HepG2 (cell line): Measurements from ENCODE around the gene PRSS36. TPM values are rescaled to one million over a fixed set of nuclear protein-coding genes. Genes with fewer than 3 reads are reported as not detected.

Source experiments
- ATF7 ChIP-seq, 2 experiments: fragments of 450-650 bp in 1 of 2; sonication (generic) in 1 of 2; formaldehyde crosslinking in 1 of 2; IDR thresholded peaks; 2 replicates each; pipeline versions ENCODE4 v1.4.0 to v1.6.1; 2016 to 2020; ENCODE audit warnings: antibody characterized with exemption in 1 of 2, mild to moderate bottlenecking in 1 of 2, missing genetic modification reagents in 1 of 2
- CC2D1A ChIP-seq: sonication (generic); formaldehyde crosslinking; IDR thresholded peaks from 2 replicates; pipeline ENCODE4 v1.8.1; 2023; ENCODE audit warnings: mild to moderate bottlenecking, missing genetic modification reagents
- CREB1 ChIP-seq, 2 experiments: fragments of 450-650 bp in 1 of 2; IDR thresholded peaks; 2 replicates each; pipeline ENCODE4 v1.6.1; 2016 to 2017; ENCODE audit warnings: control low read depth in 1 of 2, mild to moderate bottlenecking in 1 of 2, missing compliant biosample characterization in 1 of 2, missing genetic modification characterization in 1 of 2
- HNRNPLL ChIP-seq: fragments of 200-400 bp; formaldehyde crosslinking; IDR thresholded peaks from 2 replicates; pipeline ENCODE4 v1.6.1; 2017; ENCODE audit warnings: mild to moderate bottlenecking, low read depth, low read length; ENCODE audit not compliant: poor library complexity, severe bottlenecking
- MAFK ChIP-seq, 2 experiments: IDR thresholded peaks in 1 of 2; conservative IDR thresholded peaks in 1 of 2; 2 replicates each; pipeline ENCODE4 v1.6.1; 2011; ENCODE audit warnings: improper control_type of control experiment in 2 of 2, low read length in 2 of 2
- MTA3 ChIP-seq: sonication (generic); formaldehyde crosslinking; IDR thresholded peaks from 2 replicates; pipeline ENCODE4 v1.4.0; 2020; ENCODE audit warnings: missing genetic modification reagents
- NR3C1 ChIP-seq: sonication (generic); formaldehyde crosslinking; IDR thresholded peaks from 2 replicates; pipeline ENCODE4 v1.4.0; 2020; ENCODE audit warnings: missing genetic modification reagents
- RBM39 ChIP-seq: fragments of 200-400 bp; formaldehyde crosslinking; IDR thresholded peaks from one replicate; pipeline ENCODE4 v1.6.1; 2018; ENCODE audit warnings: antibody characterized with exemption, mild to moderate bottlenecking, low read depth, low read length; ENCODE audit not compliant: poor library complexity, severe bottlenecking
- RXRB ChIP-seq: IDR thresholded peaks from 2 replicates; pipeline ENCODE4 v1.6.1; 2016; ENCODE audit warnings: borderline replicate concordance, missing genetic modification reagents, missing compliant biosample characterization
- SIX4 ChIP-seq: sonication (generic); formaldehyde crosslinking; IDR thresholded peaks from 2 replicates; pipeline ENCODE4 v1.4.0; 2020; ENCODE audit warnings: missing genetic modification reagents
- ZBTB21 ChIP-seq: sonication (generic); formaldehyde crosslinking; IDR thresholded peaks from 2 replicates; pipeline ENCODE4 v1.4.0; 2020; ENCODE audit warnings: missing genetic modification reagents
- ZNF124 ChIP-seq: sonication (generic); formaldehyde crosslinking; IDR thresholded peaks from 2 replicates; pipeline ENCODE4 v1.4.0; 2020; ENCODE audit warnings: missing genetic modification reagents
- ZNF737 ChIP-seq: sonication (generic); formaldehyde crosslinking; IDR thresholded peaks from 2 replicates; pipeline ENCODE4 v1.5.0; 2020; ENCODE audit warnings: missing genetic modification reagents, mild to moderate bottlenecking, borderline replicate concordance
- ZSCAN21 ChIP-seq: sonication (generic); formaldehyde crosslinking; IDR thresholded peaks from 2 replicates; pipeline ENCODE4 v1.8.0; 2022; ENCODE audit warnings: mild to moderate bottlenecking, missing genetic modification reagents, moderate library complexity, borderline replicate concordance
- polyA plus RNA-seq, 8 experiments: library from polyadenylated mRNA; depleted of rRNA in 3 of 8; stranded (reverse) in 7 of 8; unstranded in 1 of 8; fragments of >200 nt; fragmentation: Illumina TruSeq in 4 of 8; extraction: Trizol in 4 of 8; gene quantifications; 2 replicates each; pipeline versions ENCODE4 v1.2.1 to v1.2.3, GENCODE V29; 2011 to 2016; ENCODE audit warnings: low read depth in 4 of 8, missing spikeins in 1 of 8, mixed read lengths in 1 of 8; ENCODE audit not compliant: insufficient read depth in 1 of 8
- total RNA-seq, 5 experiments: library from RNA; depleted of rRNA; stranded (reverse); fragments of >200 nt; fragmentation: Illumina TruSeq; extraction: Trizol; gene quantifications; 2 replicates each; pipeline ENCODE4 v1.2.3, GENCODE V29; 2016; ENCODE audit warnings: low read depth in 1 of 5
- TF ChIP-seq, protein P1 (sequence below): sonication (generic); formaldehyde crosslinking; IDR thresholded peaks from 2 replicates; pipeline ENCODE4 v1.9.0; 2021; ENCODE audit warnings: missing genetic modification reagents, borderline replicate concordance
- TF ChIP-seq, protein P2 (sequence below): sonication (generic); formaldehyde crosslinking; IDR thresholded peaks from 2 replicates; pipeline ENCODE4 v1.4.0; 2020; ENCODE audit warnings: missing genetic modification reagents, borderline replicate concordance
- TF ChIP-seq, protein P3 (sequence below): sonication (generic); formaldehyde crosslinking; IDR thresholded peaks from 2 replicates; pipeline ENCODE4 v1.4.0; 2020; ENCODE audit warnings: missing genetic modification reagents, borderline replicate concordance

Gene PRSS36
- total and polyA plus RNA-seq, 2 of the 13 experiments (the other 11 are each of a cell fraction or from before 2014, with no cell fraction given), result 1.5 to 2.1 TPM

DNA sequence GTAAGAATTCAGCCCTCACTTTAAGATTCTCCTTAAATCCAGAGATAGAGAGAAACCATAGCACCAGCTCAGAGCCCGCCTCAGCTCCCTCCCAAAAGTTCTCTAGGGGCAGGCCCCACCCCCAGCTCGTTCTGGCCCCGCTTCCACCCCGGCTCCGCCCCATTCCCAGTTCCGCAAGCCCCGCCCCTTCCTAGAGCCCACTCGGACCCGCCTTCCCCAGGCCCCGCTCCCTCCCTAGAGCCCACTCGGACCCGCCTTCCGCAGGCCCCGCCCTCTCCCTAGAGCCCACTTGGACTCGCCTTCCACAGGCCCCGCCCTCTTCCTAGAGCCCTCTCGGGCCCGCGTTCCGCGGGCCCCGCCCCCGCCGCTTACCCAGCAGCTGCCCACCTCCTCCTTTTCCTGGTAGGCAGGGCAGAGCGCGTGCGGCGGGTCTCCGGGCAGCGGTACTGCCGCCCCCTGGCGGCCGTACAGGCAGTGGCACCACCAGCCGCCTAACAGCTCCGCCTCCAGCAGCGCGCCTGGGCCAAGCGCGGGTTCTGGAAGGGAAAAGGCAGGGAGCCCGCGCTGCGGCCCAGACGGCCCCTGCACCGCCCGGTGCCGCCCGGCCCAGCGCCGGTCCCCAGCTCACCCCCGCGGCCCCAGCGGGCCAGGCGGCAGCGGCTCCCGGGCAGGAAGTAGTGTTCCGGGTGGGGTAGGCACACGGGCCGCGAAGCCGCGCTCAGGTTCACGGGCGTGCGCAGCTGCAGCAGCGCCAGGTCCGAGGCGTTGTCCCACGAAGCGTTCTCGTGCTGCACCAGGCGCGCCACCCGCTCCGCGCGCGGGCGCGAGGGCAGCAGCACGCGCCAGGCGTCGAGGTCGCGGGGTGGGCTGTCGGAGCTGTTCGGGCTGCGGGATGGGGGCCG lies 7.5 kb downstream of the PRSS36 start (continued):
- TF ChIP-seq, protein P1, sequence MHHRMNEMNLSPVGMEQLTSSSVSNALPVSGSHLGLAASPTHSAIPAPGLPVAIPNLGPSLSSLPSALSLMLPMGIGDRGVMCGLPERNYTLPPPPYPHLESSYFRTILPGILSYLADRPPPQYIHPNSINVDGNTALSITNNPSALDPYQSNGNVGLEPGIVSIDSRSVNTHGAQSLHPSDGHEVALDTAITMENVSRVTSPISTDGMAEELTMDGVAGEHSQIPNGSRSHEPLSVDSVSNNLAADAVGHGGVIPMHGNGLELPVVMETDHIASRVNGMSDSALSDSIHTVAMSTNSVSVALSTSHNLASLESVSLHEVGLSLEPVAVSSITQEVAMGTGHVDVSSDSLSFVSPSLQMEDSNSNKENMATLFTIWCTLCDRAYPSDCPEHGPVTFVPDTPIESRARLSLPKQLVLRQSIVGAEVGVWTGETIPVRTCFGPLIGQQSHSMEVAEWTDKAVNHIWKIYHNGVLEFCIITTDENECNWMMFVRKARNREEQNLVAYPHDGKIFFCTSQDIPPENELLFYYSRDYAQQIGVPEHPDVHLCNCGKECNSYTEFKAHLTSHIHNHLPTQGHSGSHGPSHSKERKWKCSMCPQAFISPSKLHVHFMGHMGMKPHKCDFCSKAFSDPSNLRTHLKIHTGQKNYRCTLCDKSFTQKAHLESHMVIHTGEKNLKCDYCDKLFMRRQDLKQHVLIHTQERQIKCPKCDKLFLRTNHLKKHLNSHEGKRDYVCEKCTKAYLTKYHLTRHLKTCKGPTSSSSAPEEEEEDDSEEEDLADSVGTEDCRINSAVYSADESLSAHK (CRISPR knock-in tag), result no peak
- TF ChIP-seq NR3C1 (CRISPR knock-in tag), result no peak
- no peak for TF ChIP-seq CREB1 (IDR thresholded peaks at IDR 0.05)
- TF ChIP-seq CREB1 (CRISPR knock-in tag; IDR thresholded peaks at IDR 0.05), result no peak
- no peak for TF ChIP-seq ZNF737 (CRISPR knock-in tag)
- no peak for TF ChIP-seq MTA3
- no peak for TF ChIP-seq ATF7 (IDR thresholded peaks at IDR 0.05)
- no peak for TF ChIP-seq ATF7 (CRISPR knock-in tag; IDR thresholded peaks at IDR 0.05)
- peak; percentile 66; the same call in 1 of the 2 replicates for TF ChIP-seq ZSCAN21 (CRISPR knock-in tag)
- TF ChIP-seq ZNF124, result 0 out of 2 replicates have a peak, but pooled peaks have one; percentile 16
- no peak for TF ChIP-seq SIX4
- peak; percentile 39 for TF ChIP-seq RBM39
- TF ChIP-seq HNRNPLL, result peak; percentile 93
- TF ChIP-seq ZBTB21 (CRISPR knock-in tag), result no peak
- TF ChIP-seq RXRB (CRISPR knock-in tag), result peak; percentile 91
- no peak for TF ChIP-seq CC2D1A
- TF ChIP-seq, protein P2, sequence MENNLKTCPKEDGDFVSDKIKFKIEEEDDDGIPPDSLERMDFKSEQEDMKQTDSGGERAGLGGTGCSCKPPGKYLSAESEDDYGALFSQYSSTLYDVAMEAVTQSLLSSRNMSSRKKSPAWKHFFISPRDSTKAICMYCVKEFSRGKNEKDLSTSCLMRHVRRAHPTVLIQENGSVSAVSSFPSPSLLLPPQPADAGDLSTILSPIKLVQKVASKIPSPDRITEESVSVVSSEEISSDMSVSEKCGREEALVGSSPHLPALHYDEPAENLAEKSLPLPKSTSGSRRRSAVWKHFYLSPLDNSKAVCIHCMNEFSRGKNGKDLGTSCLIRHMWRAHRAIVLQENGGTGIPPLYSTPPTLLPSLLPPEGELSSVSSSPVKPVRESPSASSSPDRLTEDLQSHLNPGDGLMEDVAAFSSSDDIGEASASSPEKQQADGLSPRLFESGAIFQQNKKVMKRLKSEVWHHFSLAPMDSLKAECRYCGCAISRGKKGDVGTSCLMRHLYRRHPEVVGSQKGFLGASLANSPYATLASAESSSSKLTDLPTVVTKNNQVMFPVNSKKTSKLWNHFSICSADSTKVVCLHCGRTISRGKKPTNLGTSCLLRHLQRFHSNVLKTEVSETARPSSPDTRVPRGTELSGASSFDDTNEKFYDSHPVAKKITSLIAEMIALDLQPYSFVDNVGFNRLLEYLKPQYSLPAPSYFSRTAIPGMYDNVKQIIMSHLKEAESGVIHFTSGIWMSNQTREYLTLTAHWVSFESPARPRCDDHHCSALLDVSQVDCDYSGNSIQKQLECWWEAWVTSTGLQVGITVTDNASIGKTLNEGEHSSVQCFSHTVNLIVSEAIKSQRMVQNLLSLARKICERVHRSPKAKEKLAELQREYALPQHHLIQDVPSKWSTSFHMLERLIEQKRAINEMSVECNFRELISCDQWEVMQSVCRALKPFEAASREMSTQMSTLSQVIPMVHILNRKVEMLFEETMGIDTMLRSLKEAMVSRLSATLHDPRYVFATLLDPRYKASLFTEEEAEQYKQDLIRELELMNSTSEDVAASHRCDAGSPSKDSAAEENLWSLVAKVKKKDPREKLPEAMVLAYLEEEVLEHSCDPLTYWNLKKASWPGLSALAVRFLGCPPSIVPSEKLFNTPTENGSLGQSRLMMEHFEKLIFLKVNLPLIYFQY (CRISPR knock-in tag), result peak; percentile 91
- no peak for TF ChIP-seq MAFK (conservative IDR thresholded peaks at IDR 0.05 in 1 of 2, IDR thresholded peaks at IDR 0.05 in 1 of 2; ENCODE audit: low read length in 2 of 2)
- TF ChIP-seq, protein P3, sequence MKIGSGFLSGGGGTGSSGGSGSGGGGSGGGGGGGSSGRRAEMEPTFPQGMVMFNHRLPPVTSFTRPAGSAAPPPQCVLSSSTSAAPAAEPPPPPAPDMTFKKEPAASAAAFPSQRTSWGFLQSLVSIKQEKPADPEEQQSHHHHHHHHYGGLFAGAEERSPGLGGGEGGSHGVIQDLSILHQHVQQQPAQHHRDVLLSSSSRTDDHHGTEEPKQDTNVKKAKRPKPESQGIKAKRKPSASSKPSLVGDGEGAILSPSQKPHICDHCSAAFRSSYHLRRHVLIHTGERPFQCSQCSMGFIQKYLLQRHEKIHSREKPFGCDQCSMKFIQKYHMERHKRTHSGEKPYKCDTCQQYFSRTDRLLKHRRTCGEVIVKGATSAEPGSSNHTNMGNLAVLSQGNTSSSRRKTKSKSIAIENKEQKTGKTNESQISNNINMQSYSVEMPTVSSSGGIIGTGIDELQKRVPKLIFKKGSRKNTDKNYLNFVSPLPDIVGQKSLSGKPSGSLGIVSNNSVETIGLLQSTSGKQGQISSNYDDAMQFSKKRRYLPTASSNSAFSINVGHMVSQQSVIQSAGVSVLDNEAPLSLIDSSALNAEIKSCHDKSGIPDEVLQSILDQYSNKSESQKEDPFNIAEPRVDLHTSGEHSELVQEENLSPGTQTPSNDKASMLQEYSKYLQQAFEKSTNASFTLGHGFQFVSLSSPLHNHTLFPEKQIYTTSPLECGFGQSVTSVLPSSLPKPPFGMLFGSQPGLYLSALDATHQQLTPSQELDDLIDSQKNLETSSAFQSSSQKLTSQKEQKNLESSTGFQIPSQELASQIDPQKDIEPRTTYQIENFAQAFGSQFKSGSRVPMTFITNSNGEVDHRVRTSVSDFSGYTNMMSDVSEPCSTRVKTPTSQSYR (CRISPR knock-in tag), result no peak
